BLaER1 treated with 17β-estradiol and CSF1 and Interleukin-3, amounts not matched to agents 10 nM and 100 nM (cell line): ENCODE results near the gene RFX1.

Experiments used
- H3K27ac ChIP-seq, 11 experiments: shearing (Covaris generic); formaldehyde crosslinking; 2 replicates each; pipeline ENCODE4 v1.8.1; 2022
- H3K27me3 ChIP-seq, 11 experiments: shearing (Covaris generic); formaldehyde crosslinking; 2 replicates each; pipeline ENCODE4 v1.8.1; 2022
- H3K36me3 ChIP-seq, 11 experiments: shearing (Covaris generic); formaldehyde crosslinking; 2 replicates each; pipeline ENCODE4 v1.8.1; 2022
- H3K4me1 ChIP-seq, 10 experiments: shearing (Covaris generic); formaldehyde crosslinking; 2 replicates each; pipeline ENCODE4 v1.8.1; 2022
- H3K4me2 ChIP-seq, 11 experiments: shearing (Covaris generic); formaldehyde crosslinking; 2 replicates each; pipeline ENCODE4 v1.8.1; 2022
- H3K4me3 ChIP-seq, 10 experiments: shearing (Covaris generic); formaldehyde crosslinking; 2 replicates each; pipeline ENCODE4 v1.8.1; 2022
- H3K9ac ChIP-seq, 11 experiments: shearing (Covaris generic); formaldehyde crosslinking; 2 replicates each; pipeline ENCODE4 v1.8.1; 2022
- H3K9me3 ChIP-seq, 11 experiments: shearing (Covaris generic); formaldehyde crosslinking; replicated peaks in 1 of 11; 2 replicates each; pipeline ENCODE4 v1.8.1; 2022
- H4K20me1 ChIP-seq, 11 experiments: shearing (Covaris generic); formaldehyde crosslinking; 2 replicates each; pipeline ENCODE4 v1.8.1; 2022
- Cebpa-rat ChIP-seq, 11 experiments: shearing (Covaris generic); IDR thresholded peaks; 2 replicates each; pipeline ENCODE4 v1.8.1; 2022

Gene RFX1

GRCh38 chr19:13960863-13961784 lies 45.0 kb downstream of the RFX1 start:
- Histone ChIP-seq H3K36me3 (peaks cover 68 to 94% (median 85%) of the 10 kb centered on the region in 11 experiments), H3K4me2 (no peak overlapping the region), H3K4me3 (no peak overlapping the region), H3K9ac (no peak overlapping the region), H3K9me3 (no peaks in the 10 kb centered on the region), H3K4me1 (no peaks in the 10 kb centered on the region), H4K20me1 (peaks cover 0 to 55% (median 23%) of the 10 kb centered on the region in 11 experiments; a peak in 15 of 22 replicates), H3K27me3 (no peaks in the 10 kb centered on the region), H3K27ac (no peak overlapping the region)
- TF ChIP-seq Cebpa-rat (IDR thresholded peaks at IDR 0.05), result no peak

- Histone ChIP-seq H3K36me3 (peaks cover 76 to 94% (median 85%) of the 10 kb centered on the region in 11 experiments), H3K9me3 (no peaks in the 10 kb centered on the region), H3K4me1 (no peaks in the 10 kb centered on the region), H3K4me3 (no peak overlapping the region), H3K9ac (no peak overlapping the region), H4K20me1 (peaks cover 0 to 57% (median 26%) of the 10 kb centered on the region in 11 experiments; a peak in 15 of 22 replicates), H3K4me2 (no peak overlapping the region), H3K27me3 (no peaks in the 10 kb centered on the region), H3K27ac (no peak overlapping the region)
- TF ChIP-seq Cebpa-rat (IDR thresholded peaks at IDR 0.05), result no peak
Measured at GRCh38 chr19:13959962-13960862, 45.9 kb downstream of the RFX1 start.

DNA sequence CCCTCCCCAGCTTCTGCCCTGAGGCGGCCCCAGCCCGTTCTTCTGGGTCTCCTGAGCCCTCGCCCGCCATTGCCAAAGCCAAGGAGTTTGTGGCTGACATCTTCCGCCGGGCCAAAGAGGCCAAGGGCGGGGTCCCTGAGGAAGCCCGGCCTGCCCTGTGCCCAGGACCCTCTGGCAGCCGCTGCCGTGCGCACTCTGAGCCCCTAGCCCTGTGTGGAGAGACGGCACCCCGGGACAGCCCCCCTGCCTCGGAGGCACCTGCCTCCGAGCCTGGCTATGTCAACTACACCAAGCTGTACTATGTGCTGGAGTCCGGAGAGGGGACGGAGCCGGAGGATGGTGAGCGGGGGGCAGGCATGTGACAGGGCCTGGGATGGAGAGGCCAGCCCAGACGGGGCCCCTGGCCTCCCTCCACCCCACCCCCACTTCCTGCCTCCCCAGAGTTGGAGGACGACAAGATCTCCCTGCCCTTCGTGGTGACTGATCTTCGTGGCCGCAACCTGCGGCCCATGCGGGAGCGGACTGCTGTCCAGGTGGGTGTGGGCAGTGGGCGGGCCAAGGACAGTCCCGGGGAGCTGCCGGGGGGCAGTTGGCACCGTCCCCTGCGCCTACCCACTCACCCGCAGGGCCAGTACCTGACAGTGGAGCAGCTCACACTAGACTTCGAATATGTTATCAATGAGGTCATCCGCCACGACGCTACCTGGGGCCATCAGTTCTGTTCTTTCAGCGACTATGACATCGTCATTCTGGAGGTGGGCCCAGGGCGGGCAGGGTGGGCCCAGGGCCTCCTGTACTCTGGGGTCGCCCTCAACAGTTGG lies 46.8 kb downstream of the RFX1 start:
- Histone ChIP-seq H3K4me1 (peaks cover 0 to 2% (median 0%) of the 10 kb centered on the region in 10 experiments; a peak in 4 of 20 replicates), H3K27me3 (no peaks in the 10 kb centered on the region), H4K20me1 (peaks cover 0 to 65% (median 31%) of the 10 kb centered on the region in 11 experiments; a peak in 17 of 22 replicates), H3K9ac (no peak overlapping the region), H3K27ac (no peak overlapping the region), H3K9me3 (no peaks in the 10 kb centered on the region), H3K36me3 (peaks cover 79 to 94% (median 90%) of the 10 kb centered on the region in 11 experiments), H3K4me2 (no peak overlapping the region), H3K4me3 (no peak overlapping the region)
- TF ChIP-seq Cebpa-rat (IDR thresholded peaks at IDR 0.05), result no peak

- TF ChIP-seq Cebpa-rat (IDR thresholded peaks at IDR 0.05), result no peak
- Histone ChIP-seq H3K27ac (no peak overlapping the region), H3K27me3 (no peaks in the 10 kb centered on the region), H3K4me3 (no peak overlapping the region), H3K36me3 (peaks cover 78 to 92% (median 86%) of the 10 kb centered on the region in 11 experiments), H3K4me2 (no peak overlapping the region), H4K20me1 (peaks cover 0 to 78% (median 44%) of the 10 kb centered on the region in 11 experiments; a peak in 19 of 22 replicates), H3K9ac (no peak overlapping the region), H3K4me1 (peaks cover 11 to 15% (median 13%) of the 10 kb centered on the region in 10 experiments), H3K9me3 (no peaks in the 10 kb centered on the region)
Measured at GRCh38 chr19:13958043-13958442, 48.1 kb downstream of the RFX1 start.

DNA sequence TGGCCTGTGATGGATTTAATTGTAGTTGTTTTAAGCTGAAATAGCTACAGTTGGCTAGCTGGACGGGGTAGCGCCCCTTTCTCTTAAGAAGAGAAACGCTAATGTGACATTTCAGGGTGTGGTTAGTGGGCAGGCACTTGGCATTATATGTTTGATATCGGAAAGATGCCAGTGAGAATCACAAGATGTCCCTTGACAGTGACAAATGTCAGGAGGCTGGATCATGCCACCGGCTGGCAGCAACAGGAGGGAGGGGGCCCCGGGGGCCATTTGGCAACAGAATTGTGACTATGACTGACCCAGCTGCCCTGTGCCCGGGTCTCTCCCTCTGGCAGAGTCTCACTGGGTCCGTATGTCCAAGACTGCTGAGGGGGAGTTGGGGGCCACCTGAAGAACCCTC lies 49.1 kb downstream of the RFX1 start:
- H3K27me3 ChIP-seq, result no peaks in the 10 kb centered on the region
- H3K9me3 ChIP-seq, result no peaks in the 10 kb centered on the region
- H3K36me3 ChIP-seq, result peaks cover 73 to 83% (median 80%) of the 10 kb centered on the region in 11 experiments
- no peak overlapping the region for H3K27ac ChIP-seq
- peaks cover 11 to 15% (median 14%) of the 10 kb centered on the region in 10 experiments for H3K4me1 ChIP-seq
- H4K20me1 ChIP-seq, result peaks cover 0 to 80% (median 45%) of the 10 kb centered on the region in 11 experiments; a peak in 19 of 22 replicates
- TF ChIP-seq Cebpa-rat (IDR thresholded peaks at IDR 0.05), result no peak
- peak overlapping the region in 1 of 11 experiments; percentile 9; a peak in 1 of 22 replicates for H3K9ac ChIP-seq
- no peak overlapping the region for H3K4me3 ChIP-seq
- H3K4me2 ChIP-seq, result no peak overlapping the region

GRCh38 chr19:13956365-13956744 lies 49.8 kb downstream of the RFX1 start:
- no peaks in the 10 kb centered on the region for H3K27me3 ChIP-seq
- H3K4me3 ChIP-seq, result no peak overlapping the region
- peaks cover 11 to 20% (median 18%) of the 10 kb centered on the region in 10 experiments for H3K4me1 ChIP-seq
- H4K20me1 ChIP-seq, result peaks cover 0 to 80% (median 45%) of the 10 kb centered on the region in 11 experiments; a peak in 19 of 22 replicates
- peaks cover 68 to 76% (median 73%) of the 10 kb centered on the region in 11 experiments for H3K36me3 ChIP-seq
- TF ChIP-seq Cebpa-rat (IDR thresholded peaks at IDR 0.05), result no peak
- no peak overlapping the region for H3K4me2 ChIP-seq
- H3K27ac ChIP-seq, result no peak overlapping the region
- H3K9me3 ChIP-seq, result no peaks in the 10 kb centered on the region
- H3K9ac ChIP-seq, result peak overlapping the region in 1 of 11 experiments; percentile 20; a peak in 1 of 22 replicates

GRCh38 chr19:13955662-13956364 lies 50.3 kb downstream of the RFX1 start:
- Histone ChIP-seq H3K4me3 (no peak overlapping the region), H3K4me2 (no peak overlapping the region), H3K4me1 (peaks cover 11 to 21% (median 20%) of the 10 kb centered on the region in 10 experiments), H3K36me3 (peaks cover 65 to 72% (median 70%) of the 10 kb centered on the region in 11 experiments), H3K27ac (no peak overlapping the region), H3K9me3 (no peaks in the 10 kb centered on the region), H3K27me3 (no peaks in the 10 kb centered on the region), H3K9ac (no peak overlapping the region), H4K20me1 (peaks cover 0 to 78% (median 44%) of the 10 kb centered on the region in 11 experiments; a peak in 19 of 22 replicates)
- TF ChIP-seq Cebpa-rat (IDR thresholded peaks at IDR 0.05), result no peak
